HuH-7 (cell line): ENCODE results near the gene ADCY5.

Source experiments
- DNase-seq: peaks from one replicate; pipeline ENCODE4 v3.0.0; 2011; ENCODE audit warnings: low spot score

Gene ADCY5

GRCh38 chr3:123285479-123285878, 163.4 kb downstream of the ADCY5 start:
- no peak for DNase-seq

GRCh38 chr3:123285066-123285465, 163.8 kb downstream of the ADCY5 start:
- no peak for DNase-seq

GRCh38 chr3:123284399-123285010, 164.4 kb downstream of the ADCY5 start:
- DNase-seq, result no peak

GRCh38 chr3:123283657-123284398, 165.1 kb downstream of the ADCY5 start:
- no peak for DNase-seq

GRCh38 chr3:123283074-123283473, 165.8 kb downstream of the ADCY5 start:
- no peak for DNase-seq

GRCh38 chr3:123282461-123282860, 166.4 kb downstream of the ADCY5 start:
- no peak for DNase-seq

GRCh38 chr3:123281929-123282328, 167.0 kb downstream of the ADCY5 start:
- no peak for DNase-seq

- no peak for DNase-seq
Measured at GRCh38 chr3:123281406-123281805, 167.5 kb downstream of the ADCY5 start.

GRCh38 chr3:123279121-123279520, 169.8 kb downstream of the ADCY5 start:
- DNase-seq, result no peak

- DNase-seq, result no peak
Measured at GRCh38 chr3:123278446-123278845, 170.4 kb downstream of the ADCY5 start.

GRCh38 chr3:123277106-123277505, 171.8 kb downstream of the ADCY5 start:
- DNase-seq, result no peak

GRCh38 chr3:123276346-123277006, 172.4 kb downstream of the ADCY5 start:
- no peak for DNase-seq

- DNase-seq, result no peak
Measured at GRCh38 chr3:123275691-123276090, 173.2 kb downstream of the ADCY5 start.

- no peak for DNase-seq
Measured at GRCh38 chr3:123272547-123272946, 176.3 kb downstream of the ADCY5 start.

GRCh38 chr3:123271466-123272159, 177.3 kb downstream of the ADCY5 start:
- no peak for DNase-seq

- no peak for DNase-seq
Measured at GRCh38 chr3:123270818-123271217, 178.1 kb downstream of the ADCY5 start.

GRCh38 chr3:123267821-123268220, 181.1 kb downstream of the ADCY5 start:
- DNase-seq, result no peak

- DNase-seq, result no peak
Measured at GRCh38 chr3:123263941-123264340, 184.9 kb downstream of the ADCY5 start.

- no peak for DNase-seq
Measured at GRCh38 chr3:123262868-123263267, 186.0 kb downstream of the ADCY5 start.

- DNase-seq, result no peak
Measured at GRCh38 chr3:123262226-123262625, 186.7 kb downstream of the ADCY5 start.

- no peak for DNase-seq
Measured at GRCh38 chr3:123261666-123262065, 187.2 kb downstream of the ADCY5 start.

GRCh38 chr3:123258811-123259420, 190.0 kb downstream of the ADCY5 start:
- no peak for DNase-seq
